HG03196 (cell line): Measurements from ENCODE around the gene ZNRF3.
A peak's percentile ranks its signal among the peaks of the same experiment; 100 is the strongest.

Experiments used
- ATAC-seq: cut with Tn5 transposase; IDR thresholded peaks from one replicate; pipeline ENCODE4 v1.9.1; 2021; ENCODE audit not compliant: unreplicated experiment

ZNRF3 gene

GRCh38 chr22:29060251-29060869 is 177.0 kb downstream of the ZNRF3 start:
- ATAC-seq = no peak

GRCh38 chr22:29060931-29061330 is 177.6 kb downstream of the ZNRF3 start:
- ATAC-seq = no peak

GRCh38 chr22:29061773-29062172 is 178.4 kb downstream of the ZNRF3 start, which contains the start of gene C22orf31:
TSS of gene C22orf31 (minus strand) at chr22:29061831. CDS start at chr22:29061792, 39 bp downstream.
- ATAC-seq = no peak

GRCh38 chr22:29062286-29062821 is 179.0 kb downstream of the ZNRF3 start:
- no peak for ATAC-seq

GRCh38 chr22:29065468-29066190 is 182.3 kb downstream of the ZNRF3 start:
- no peak for ATAC-seq

- no peak for ATAC-seq
Measured at GRCh38 chr22:29069463-29069862, 186.1 kb downstream of the ZNRF3 start.

- no peak for ATAC-seq
Measured at GRCh38 chr22:29070490-29070889, 187.1 kb downstream of the ZNRF3 start.

GRCh38 chr22:29071261-29072045 is 188.1 kb downstream of the ZNRF3 start:
- no peak for ATAC-seq

GRCh38 chr22:29072193-29072978 is 189.0 kb downstream of the ZNRF3 start:
- peak; percentile 76 for ATAC-seq

- peak; percentile 13 for ATAC-seq
Measured at GRCh38 chr22:29072979-29073617, 189.7 kb downstream of the ZNRF3 start, which contains the start of gene KREMEN1. TSS of gene KREMEN1 (plus strand) at chr22:29073035. CDS start at chr22:29073131, 96 bp downstream.

GRCh38 chr22:29073618-29074275 is 190.4 kb downstream of the ZNRF3 start:
- no peak for ATAC-seq

GRCh38 chr22:29074276-29074772 is 191.0 kb downstream of the ZNRF3 start:
- ATAC-seq = no peak

GRCh38 chr22:29078036-29078868 is 194.9 kb downstream of the ZNRF3 start:
- ATAC-seq = no peak

GRCh38 chr22:29078869-29079207 is 195.5 kb downstream of the ZNRF3 start:
- no peak for ATAC-seq

- no peak for ATAC-seq
Measured at GRCh38 chr22:29079218-29079901, 196.0 kb downstream of the ZNRF3 start.

GRCh38 chr22:29080106-29080975 is 197.0 kb downstream of the ZNRF3 start:
- no peak for ATAC-seq
